ENCODE results near the gene VAV1.

DNA sequence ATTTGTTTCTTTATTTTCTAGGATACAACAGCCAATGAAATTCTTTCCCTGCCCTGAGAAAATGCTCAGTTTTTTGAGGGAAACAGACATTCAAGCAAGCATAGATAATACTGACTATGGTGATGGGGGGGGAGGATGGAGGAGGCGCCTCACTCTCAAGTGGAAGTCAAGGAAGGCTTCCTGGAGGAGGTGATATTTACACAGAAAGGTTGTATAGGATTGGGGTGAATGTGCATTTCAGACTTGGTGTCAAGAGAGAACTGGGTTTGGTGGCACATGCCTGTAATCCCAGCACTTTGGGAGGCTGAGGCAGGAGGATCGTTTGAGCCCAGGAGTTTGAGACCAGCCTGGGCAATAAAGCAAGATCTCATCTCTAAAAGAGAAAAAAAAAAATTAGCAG lies 102.7 kb downstream of the VAV1 start:
- TF ChIP-seq, protein P1, sequence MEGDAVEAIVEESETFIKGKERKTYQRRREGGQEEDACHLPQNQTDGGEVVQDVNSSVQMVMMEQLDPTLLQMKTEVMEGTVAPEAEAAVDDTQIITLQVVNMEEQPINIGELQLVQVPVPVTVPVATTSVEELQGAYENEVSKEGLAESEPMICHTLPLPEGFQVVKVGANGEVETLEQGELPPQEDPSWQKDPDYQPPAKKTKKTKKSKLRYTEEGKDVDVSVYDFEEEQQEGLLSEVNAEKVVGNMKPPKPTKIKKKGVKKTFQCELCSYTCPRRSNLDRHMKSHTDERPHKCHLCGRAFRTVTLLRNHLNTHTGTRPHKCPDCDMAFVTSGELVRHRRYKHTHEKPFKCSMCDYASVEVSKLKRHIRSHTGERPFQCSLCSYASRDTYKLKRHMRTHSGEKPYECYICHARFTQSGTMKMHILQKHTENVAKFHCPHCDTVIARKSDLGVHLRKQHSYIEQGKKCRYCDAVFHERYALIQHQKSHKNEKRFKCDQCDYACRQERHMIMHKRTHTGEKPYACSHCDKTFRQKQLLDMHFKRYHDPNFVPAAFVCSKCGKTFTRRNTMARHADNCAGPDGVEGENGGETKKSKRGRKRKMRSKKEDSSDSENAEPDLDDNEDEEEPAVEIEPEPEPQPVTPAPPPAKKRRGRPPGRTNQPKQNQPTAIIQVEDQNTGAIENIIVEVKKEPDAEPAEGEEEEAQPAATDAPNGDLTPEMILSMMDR (conservative IDR thresholded peaks at IDR 0.05; ENCODE audit: low read depth in 2 of 2) = no peak
- TF ChIP-seq ZNF114 (CRISPR knock-in tag; IDR thresholded peaks at IDR 0.05) (no peak), EZH2 (IDR thresholded peaks at IDR 0.05; ENCODE audit: low read depth, unreplicated experiment) (no peak), POLR2AphosphoS5 (IDR thresholded peaks at IDR 0.05; ENCODE audit: low read depth) (no peak), NANOG (IDR thresholded peaks at IDR 0.05; ENCODE audit: borderline replicate concordance) (no peak), JUNB (IDR thresholded peaks at IDR 0.05; ENCODE audit: unreplicated experiment) (no peak), CREB1 (CRISPR knock-in tag; IDR thresholded peaks at IDR 0.05; ENCODE audit: low read depth) (no peak)
- TF ChIP-seq, protein P2, sequence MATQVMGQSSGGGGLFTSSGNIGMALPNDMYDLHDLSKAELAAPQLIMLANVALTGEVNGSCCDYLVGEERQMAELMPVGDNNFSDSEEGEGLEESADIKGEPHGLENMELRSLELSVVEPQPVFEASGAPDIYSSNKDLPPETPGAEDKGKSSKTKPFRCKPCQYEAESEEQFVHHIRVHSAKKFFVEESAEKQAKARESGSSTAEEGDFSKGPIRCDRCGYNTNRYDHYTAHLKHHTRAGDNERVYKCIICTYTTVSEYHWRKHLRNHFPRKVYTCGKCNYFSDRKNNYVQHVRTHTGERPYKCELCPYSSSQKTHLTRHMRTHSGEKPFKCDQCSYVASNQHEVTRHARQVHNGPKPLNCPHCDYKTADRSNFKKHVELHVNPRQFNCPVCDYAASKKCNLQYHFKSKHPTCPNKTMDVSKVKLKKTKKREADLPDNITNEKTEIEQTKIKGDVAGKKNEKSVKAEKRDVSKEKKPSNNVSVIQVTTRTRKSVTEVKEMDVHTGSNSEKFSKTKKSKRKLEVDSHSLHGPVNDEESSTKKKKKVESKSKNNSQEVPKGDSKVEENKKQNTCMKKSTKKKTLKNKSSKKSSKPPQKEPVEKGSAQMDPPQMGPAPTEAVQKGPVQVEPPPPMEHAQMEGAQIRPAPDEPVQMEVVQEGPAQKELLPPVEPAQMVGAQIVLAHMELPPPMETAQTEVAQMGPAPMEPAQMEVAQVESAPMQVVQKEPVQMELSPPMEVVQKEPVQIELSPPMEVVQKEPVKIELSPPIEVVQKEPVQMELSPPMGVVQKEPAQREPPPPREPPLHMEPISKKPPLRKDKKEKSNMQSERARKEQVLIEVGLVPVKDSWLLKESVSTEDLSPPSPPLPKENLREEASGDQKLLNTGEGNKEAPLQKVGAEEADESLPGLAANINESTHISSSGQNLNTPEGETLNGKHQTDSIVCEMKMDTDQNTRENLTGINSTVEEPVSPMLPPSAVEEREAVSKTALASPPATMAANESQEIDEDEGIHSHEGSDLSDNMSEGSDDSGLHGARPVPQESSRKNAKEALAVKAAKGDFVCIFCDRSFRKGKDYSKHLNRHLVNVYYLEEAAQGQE (IDR thresholded peaks at IDR 0.05; ENCODE audit: unreplicated experiment) = no peak
- TF ChIP-seq, protein P3, sequence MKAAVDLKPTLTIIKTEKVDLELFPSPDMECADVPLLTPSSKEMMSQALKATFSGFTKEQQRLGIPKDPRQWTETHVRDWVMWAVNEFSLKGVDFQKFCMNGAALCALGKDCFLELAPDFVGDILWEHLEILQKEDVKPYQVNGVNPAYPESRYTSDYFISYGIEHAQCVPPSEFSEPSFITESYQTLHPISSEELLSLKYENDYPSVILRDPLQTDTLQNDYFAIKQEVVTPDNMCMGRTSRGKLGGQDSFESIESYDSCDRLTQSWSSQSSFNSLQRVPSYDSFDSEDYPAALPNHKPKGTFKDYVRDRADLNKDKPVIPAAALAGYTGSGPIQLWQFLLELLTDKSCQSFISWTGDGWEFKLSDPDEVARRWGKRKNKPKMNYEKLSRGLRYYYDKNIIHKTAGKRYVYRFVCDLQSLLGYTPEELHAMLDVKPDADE (IDR thresholded peaks at IDR 0.05) = no peak

All from GM23338 (cell line).